Suprapubic skin (tissue), 4 donors: ENCODE data around the gene GLUL. TPM values are rescaled to one million over a fixed set of nuclear protein-coding genes. Genes with fewer than 3 reads are reported as not detected.

ENCODE experiments used
- DNase-seq, 2 donors: peaks; one replicate each; pipeline ENCODE4 v3.0.0-alpha.2; 2019; ENCODE audit warnings: low spot score in 2 of 2
- H3K27ac ChIP-seq: fragments of 200-600 bp; sonication (generic); one replicate; pipeline ENCODE4 v1.5.1; 2019
- H3K27me3 ChIP-seq: fragments of 200-600 bp; sonication (generic); one replicate; pipeline ENCODE4 v1.5.1; 2019
- H3K36me3 ChIP-seq: fragments of 200-600 bp; sonication (generic); one replicate; pipeline ENCODE4 v1.5.1; 2019
- H3K4me1 ChIP-seq: fragments of 200-600 bp; sonication (generic); one replicate; pipeline ENCODE4 v1.5.1; 2019
- H3K4me3 ChIP-seq: fragments of 200-600 bp; sonication (generic); one replicate; pipeline ENCODE4 v1.5.1; 2019; ENCODE audit warnings: mild to moderate bottlenecking
- H3K9me3 ChIP-seq: fragments of 200-600 bp; sonication (generic); one replicate; pipeline ENCODE4 v1.5.1; 2019
- EP300 ChIP-seq: sonication (generic); formaldehyde crosslinking; IDR thresholded peaks from one replicate; pipeline ENCODE4 v1.6.1; 2017; ENCODE audit warnings: antibody characterized with exemption
- POLR2A ChIP-seq, 2 donors: fragments of 450-650 bp; IDR thresholded peaks; one replicate each; pipeline ENCODE4 v1.6.1; 2017; ENCODE audit warnings: antibody characterized with exemption in 2 of 2, mild to moderate bottlenecking in 2 of 2, moderate library complexity in 2 of 2
- POLR2AphosphoS5 ChIP-seq, 3 donors: sonication (generic); formaldehyde crosslinking; IDR thresholded peaks; one replicate each; pipeline ENCODE4 v1.6.1; 2017; ENCODE audit warnings: antibody characterized with exemption in 3 of 3
- WGBS: methylation state at CpG from one replicate; pipeline ENCODE4 v1.1.5; 2018; 5-methylcytosine and 5-hydroxymethylcytosine counted together
- total RNA-seq, 4 donors: library from RNA; depleted of rRNA; stranded (reverse); fragments of >200 nt; gene quantifications; one replicate each; pipeline ENCODE4 v1.1.0, GENCODE V29; 2016
- TF ChIP-seq, protein P1 (sequence below), 2 donors: fragments of 200-600 bp in 1 of 2; fragments of 450-650 bp in 1 of 2; sonication (generic) in 1 of 2; IDR thresholded peaks; one replicate each; pipeline ENCODE4 v1.5.1; 2016 to 2019; ENCODE audit warnings: antibody characterized with exemption in 2 of 2, mild to moderate bottlenecking in 1 of 2, moderate library complexity in 1 of 2

The GLUL gene
- total RNA-seq, 4 donors from 2014 or later = 1,347 to 1,926 (median 1,666) TPM

DNA sequence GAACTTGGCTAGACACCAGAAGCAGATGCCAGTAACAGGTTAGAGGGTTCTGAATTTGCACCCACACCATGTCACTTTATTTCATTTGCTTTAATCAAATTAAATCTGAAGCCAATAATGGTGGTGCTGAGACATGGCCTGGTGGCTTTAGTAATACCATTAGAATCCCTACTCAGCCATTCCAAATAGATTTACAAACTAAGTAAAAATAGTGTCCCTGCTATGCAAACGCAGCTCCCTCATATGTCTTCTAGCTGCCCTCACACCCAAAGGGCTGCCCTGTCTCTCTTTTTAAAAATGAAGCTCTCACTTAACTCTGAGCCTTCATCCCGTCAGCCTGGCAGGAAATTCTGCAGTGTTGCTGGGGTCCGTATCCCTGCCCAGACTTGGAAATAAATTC lies 21.1 kb downstream of the GLUL start:
- Histone ChIP-seq H3K9me3 (no peaks in the 10 kb centered on the region), H3K4me1 (no peaks in the 10 kb centered on the region), H3K36me3 (no peaks in the 10 kb centered on the region), H3K27me3 (no peaks in the 10 kb centered on the region), H3K4me3 (no peak overlapping the region), H3K27ac (no peak overlapping the region)
- WGBS = 63% methylated on average over 3 of the region's 3 CpGs
- TF ChIP-seq, protein P1, sequence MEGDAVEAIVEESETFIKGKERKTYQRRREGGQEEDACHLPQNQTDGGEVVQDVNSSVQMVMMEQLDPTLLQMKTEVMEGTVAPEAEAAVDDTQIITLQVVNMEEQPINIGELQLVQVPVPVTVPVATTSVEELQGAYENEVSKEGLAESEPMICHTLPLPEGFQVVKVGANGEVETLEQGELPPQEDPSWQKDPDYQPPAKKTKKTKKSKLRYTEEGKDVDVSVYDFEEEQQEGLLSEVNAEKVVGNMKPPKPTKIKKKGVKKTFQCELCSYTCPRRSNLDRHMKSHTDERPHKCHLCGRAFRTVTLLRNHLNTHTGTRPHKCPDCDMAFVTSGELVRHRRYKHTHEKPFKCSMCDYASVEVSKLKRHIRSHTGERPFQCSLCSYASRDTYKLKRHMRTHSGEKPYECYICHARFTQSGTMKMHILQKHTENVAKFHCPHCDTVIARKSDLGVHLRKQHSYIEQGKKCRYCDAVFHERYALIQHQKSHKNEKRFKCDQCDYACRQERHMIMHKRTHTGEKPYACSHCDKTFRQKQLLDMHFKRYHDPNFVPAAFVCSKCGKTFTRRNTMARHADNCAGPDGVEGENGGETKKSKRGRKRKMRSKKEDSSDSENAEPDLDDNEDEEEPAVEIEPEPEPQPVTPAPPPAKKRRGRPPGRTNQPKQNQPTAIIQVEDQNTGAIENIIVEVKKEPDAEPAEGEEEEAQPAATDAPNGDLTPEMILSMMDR (IDR thresholded peaks at IDR 0.05) = no peak
- no peak for TF ChIP-seq EP300
- DNase-seq = no peak

DNA sequence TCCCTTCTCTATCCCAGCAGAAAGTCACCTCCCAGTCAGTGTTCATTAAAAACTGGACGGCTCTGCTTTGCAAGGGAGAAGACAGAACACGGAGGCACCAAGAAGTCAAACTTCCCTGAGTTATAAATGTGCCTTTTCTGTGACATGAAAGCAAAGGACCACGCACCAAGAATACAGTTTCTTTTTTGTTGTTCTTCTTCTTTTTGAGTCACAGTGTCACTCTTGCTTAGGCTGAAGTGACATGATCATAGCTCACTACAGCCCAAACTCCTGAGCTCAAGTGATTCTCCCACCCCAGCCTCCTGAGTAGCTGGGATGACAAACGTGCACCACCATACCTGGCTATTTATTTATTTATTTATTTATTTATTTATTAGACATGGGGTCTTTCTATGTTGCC lies 22.7 kb downstream of the GLUL start:
- 56% methylated on average over 4 of the region's 4 CpGs for WGBS
- TF ChIP-seq POLR2AphosphoS5 (IDR thresholded peaks at IDR 0.05) (no peak), POLR2A (IDR thresholded peaks at IDR 0.05) (no peak), EP300 (no peak)
- TF ChIP-seq, protein P1 (IDR thresholded peaks at IDR 0.05) = no peak
- H3K27ac ChIP-seq = no peak overlapping the region

GRCh38 chr1:182368358-182368757 lies 23.2 kb downstream of the GLUL start:
- 59% methylated on average over 4 of the region's 4 CpGs for WGBS
- H3K27ac ChIP-seq = no peak overlapping the region
- no peaks in the 10 kb centered on the region for H3K36me3 ChIP-seq
- no peaks in the 10 kb centered on the region for H3K4me1 ChIP-seq
- H3K4me3 ChIP-seq = no peak overlapping the region
- no peak for TF ChIP-seq EP300
- no peaks in the 10 kb centered on the region for H3K9me3 ChIP-seq
- H3K27me3 ChIP-seq = no peaks in the 10 kb centered on the region
- no peak for DNase-seq

More for the DNA sequence above, 22.7 kb downstream of the GLUL start:
- no peak for DNase-seq
- Histone ChIP-seq H3K27me3 (no peaks in the 10 kb centered on the region), H3K4me1 (no peaks in the 10 kb centered on the region), H3K4me3 (no peak overlapping the region), H3K9me3 (no peaks in the 10 kb centered on the region), H3K36me3 (no peaks in the 10 kb centered on the region)

DNA sequence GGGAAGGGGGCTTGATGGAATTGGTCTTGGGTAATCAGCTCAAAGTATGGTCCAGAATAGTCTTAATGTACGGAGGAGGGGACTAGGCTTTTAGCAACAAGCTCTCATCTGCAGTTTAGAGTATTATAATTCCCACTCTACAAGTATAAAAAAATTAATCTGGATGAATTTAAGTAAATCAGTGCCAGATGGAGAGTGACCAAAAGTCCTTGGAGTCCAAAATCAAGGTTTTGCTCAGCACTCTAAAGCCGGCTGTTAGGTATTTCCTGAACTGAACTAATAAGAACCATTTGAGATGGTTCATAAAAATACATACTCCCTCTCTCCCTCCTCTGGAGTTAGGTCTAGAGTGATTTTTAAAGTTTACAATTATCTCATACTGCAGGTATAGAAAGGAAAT lies 23.7 kb downstream of the GLUL start:
- TF ChIP-seq, protein P1 (IDR thresholded peaks at IDR 0.05) = no peak
- TF ChIP-seq POLR2AphosphoS5 (IDR thresholded peaks at IDR 0.05) (no peak), EP300 (no peak), POLR2A (IDR thresholded peaks at IDR 0.05) (no peak)
- DNase-seq = no peak
- WGBS = 47% methylated on average over 2 of the region's 2 CpGs
- Histone ChIP-seq H3K4me3 (no peak overlapping the region), H3K27me3 (no peaks in the 10 kb centered on the region), H3K27ac (no peak overlapping the region), H3K9me3 (no peaks in the 10 kb centered on the region), H3K4me1 (no peaks in the 10 kb centered on the region), H3K36me3 (no peaks in the 10 kb centered on the region)

DNA sequence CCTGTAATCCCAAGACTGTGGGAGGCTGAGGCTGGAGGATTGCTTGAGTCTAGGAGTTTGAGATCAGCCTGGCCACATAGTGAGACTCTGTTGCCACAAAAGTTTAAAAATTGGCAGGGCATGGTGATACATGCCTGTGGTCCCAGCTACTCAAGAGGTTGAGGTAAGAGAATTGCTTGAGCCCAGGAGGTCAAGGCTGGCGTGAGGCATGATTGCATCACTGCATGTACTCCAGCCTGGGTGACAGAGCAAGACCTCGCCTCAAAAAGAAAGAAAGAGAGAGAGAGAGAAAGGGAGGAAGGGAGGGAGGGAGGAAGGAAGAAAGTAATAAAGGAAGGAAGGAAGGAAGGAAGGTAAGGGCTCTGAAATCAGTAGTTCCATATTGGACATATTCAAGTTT lies 25.0 kb downstream of the GLUL start:
- no peaks in the 10 kb centered on the region for H3K9me3 ChIP-seq

More for the DNA sequence above, 25.0 kb downstream of the GLUL start:
- Histone ChIP-seq H3K27me3 (no peaks in the 10 kb centered on the region), H3K36me3 (no peaks in the 10 kb centered on the region), H3K27ac (no peak overlapping the region), H3K4me1 (no peaks in the 10 kb centered on the region), H3K4me3 (no peak overlapping the region)
- no peak for TF ChIP-seq EP300
- TF ChIP-seq POLR2A (IDR thresholded peaks at IDR 0.05) = no peak
- TF ChIP-seq, protein P1 (IDR thresholded peaks at IDR 0.05) = no peak
- TF ChIP-seq POLR2AphosphoS5 (IDR thresholded peaks at IDR 0.05) = no peak
- DNase-seq = no peak
- WGBS = 87% methylated on average over 2 of the region's 2 CpGs
